Stimulated activated naive CD8-positive, alpha-beta T cell treated with anti-CD3 and anti-CD28 coated beads, Interleukin-15, Interleukin-2, amounts not matched to agents 100 ng/mL and 50 ng/mL, for 24 hours (primary cell): ENCODE measurements around the gene MYBPC1.
A peak's percentile ranks its signal among the peaks of the same experiment; 100 is the strongest.

Source experiments
- H3K27ac Mint-ChIP-seq: one replicate; pipeline ENCODE4 v1.8.0; 2021; ENCODE audit warnings: mild to moderate bottlenecking, mixed read lengths
- H3K27me3 Mint-ChIP-seq: one replicate; pipeline ENCODE4 v1.8.0; 2021; ENCODE audit warnings: mixed read lengths
- H3K36me3 Mint-ChIP-seq: one replicate; pipeline ENCODE4 v1.8.0; 2021; ENCODE audit warnings: low read depth, mixed read lengths
- H3K4me1 Mint-ChIP-seq: one replicate; pipeline ENCODE4 v1.8.0; 2021; ENCODE audit warnings: low read depth, mixed read lengths
- H3K4me3 Mint-ChIP-seq: one replicate; pipeline ENCODE4 v1.8.0; 2021; ENCODE audit warnings: mild to moderate bottlenecking, mixed read lengths
- H3K9me3 Mint-ChIP-seq: one replicate; pipeline ENCODE4 v1.8.0; 2021; ENCODE audit warnings: mixed read lengths

Gene MYBPC1

DNA sequence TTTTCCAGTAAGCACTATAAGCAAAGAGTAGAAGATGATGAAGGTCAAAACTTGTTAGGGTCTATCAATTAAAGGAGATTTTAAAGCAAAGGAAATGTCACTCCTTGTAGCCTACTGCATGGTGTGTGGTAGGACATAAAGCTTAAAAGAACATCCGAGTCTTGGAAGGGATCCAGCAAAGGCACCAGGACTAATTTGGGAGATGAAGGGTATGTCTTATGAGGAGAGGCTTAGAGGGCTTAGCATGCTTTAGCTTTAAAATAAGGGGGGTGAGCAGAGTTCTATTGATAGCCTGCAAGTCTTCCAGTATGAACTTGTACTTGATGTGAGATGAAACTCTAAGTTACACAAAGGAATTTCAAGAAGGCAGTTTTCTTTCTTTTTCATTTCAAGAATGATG lies 11.8 kb upstream of the MYBPC1 start:
- H3K4me3 Mint-ChIP-seq: no peak overlapping the region

DNA sequence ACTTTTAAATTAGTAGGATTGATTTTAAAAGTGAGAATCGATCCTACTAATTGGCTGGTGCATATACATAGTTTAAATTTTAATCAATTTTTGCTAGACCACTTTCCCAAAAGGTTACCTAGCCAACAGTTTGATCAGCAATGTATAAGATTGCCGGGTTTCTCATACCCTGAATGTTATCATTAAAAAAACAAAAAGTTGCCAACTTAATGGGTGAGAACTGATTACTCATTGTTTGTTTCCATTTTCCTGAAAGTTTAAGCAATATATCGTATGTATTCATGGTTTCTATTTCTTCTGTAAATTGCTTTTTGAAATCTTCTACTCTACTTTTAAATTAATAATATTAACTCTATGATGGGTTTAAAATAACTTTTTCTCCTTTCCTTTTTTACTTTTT lies 4.4 kb upstream of the MYBPC1 start:
- Mint-ChIP-seq H3K27me3 (peaks cover 19% of the 10 kb centered on the region), H3K9me3 (no peaks in the 10 kb centered on the region), H3K4me3 (no peak overlapping the region), H3K27ac (no peak overlapping the region), H3K36me3 (no peaks in the 10 kb centered on the region), H3K4me1 (no peaks in the 10 kb centered on the region)

More for the DNA sequence above, 11.8 kb upstream of the MYBPC1 start:
- Mint-ChIP-seq H3K27ac (no peak overlapping the region), H3K4me1 (no peaks in the 10 kb centered on the region), H3K27me3 (peaks cover 34% of the 10 kb centered on the region), H3K36me3 (no peaks in the 10 kb centered on the region), H3K9me3 (no peaks in the 10 kb centered on the region)

DNA sequence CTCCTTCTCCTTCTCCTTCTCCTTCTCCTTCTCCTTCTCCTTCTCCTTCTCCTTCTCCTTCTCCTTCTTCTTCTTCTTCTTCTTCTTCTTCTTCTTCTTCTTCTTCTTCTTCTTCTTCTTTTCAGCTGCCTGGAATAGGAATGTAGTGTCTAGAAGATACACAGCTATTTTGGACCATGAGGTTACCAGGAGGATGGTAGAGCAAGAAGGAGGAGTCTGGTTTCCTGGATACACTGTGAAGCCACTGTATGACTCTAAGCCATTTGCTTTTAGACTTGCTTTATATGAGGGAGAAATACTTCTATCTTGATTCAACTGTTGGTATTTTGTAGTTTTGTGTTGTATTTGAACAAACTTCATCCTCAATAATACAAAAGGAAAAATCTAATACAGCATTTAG lies 3.0 kb upstream of the MYBPC1 start:
- Mint-ChIP-seq H3K36me3 (no peaks in the 10 kb centered on the region), H3K9me3 (no peaks in the 10 kb centered on the region), H3K27me3 (peaks cover 19% of the 10 kb centered on the region), H3K27ac (no peak overlapping the region), H3K4me3 (no peak overlapping the region), H3K4me1 (no peaks in the 10 kb centered on the region)

DNA sequence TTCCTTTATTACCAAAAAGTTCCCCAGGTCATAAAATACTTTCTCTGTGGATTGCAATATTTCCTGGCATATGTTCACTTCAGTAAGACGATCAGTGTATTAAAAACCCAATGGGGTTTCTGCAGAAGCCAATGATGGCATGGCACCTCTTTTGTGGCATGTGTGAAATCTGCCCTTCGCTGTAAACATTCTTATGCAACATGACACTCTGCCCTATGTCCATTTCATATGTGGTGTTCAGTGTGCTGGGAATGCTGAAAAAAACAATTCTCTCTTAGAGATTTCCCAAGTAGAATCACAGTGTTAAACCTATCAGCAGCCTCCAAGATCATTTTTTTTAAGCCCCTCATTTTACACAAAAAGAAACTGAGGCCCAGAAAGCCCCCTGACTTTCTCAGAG lies 2.3 kb upstream of the MYBPC1 start:
- Mint-ChIP-seq H3K27me3 (peaks cover 17% of the 10 kb centered on the region), H3K27ac (no peak overlapping the region), H3K36me3 (no peaks in the 10 kb centered on the region), H3K9me3 (no peaks in the 10 kb centered on the region), H3K4me3 (no peak overlapping the region), H3K4me1 (no peaks in the 10 kb centered on the region)

DNA sequence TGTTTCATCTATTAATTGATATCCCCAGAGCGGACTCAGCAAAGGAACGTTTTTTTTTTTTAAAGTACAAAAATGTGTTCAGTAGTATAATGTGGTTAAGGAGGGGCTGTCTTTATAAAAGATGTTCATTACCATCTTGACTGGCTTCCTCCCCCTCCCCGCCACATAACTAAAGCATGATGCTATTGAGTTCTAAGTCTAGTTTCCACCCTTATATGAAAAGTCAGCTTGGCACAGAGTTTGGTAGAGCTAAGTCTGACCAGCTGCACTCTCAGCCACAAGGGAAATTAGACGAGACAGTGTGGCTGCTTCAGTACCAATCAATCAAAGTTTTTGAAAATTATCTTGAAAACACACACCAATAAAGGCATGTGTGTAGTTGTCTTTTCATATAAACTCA lies 1.9 kb upstream of the MYBPC1 start:
- no peak overlapping the region for H3K4me3 Mint-ChIP-seq
- H3K9me3 Mint-ChIP-seq: no peaks in the 10 kb centered on the region
- no peaks in the 10 kb centered on the region for H3K4me1 Mint-ChIP-seq
- H3K27ac Mint-ChIP-seq: no peak overlapping the region
- no peaks in the 10 kb centered on the region for H3K36me3 Mint-ChIP-seq
- H3K27me3 Mint-ChIP-seq: peaks cover 13% of the 10 kb centered on the region

DNA sequence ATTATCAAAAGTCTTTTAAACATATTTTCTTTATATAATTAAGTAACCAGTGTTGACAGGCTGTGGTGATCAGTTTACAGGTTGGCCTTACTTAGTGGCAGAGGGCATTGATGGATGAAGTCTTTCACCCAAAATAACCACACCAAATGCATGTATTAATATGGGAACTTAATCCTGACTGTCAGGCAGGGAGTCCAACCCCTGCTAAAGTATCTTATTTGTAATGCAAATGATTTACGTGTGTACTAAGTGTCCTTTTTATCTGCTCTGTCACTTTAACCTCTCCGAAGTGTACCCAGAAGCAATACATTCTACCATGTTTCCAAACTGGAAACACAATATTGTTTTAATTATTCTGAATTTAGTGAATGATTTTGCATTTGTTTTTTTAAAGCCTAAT lies 1.4 kb downstream of the MYBPC1 start:
- Mint-ChIP-seq H3K9me3 (no peaks in the 10 kb centered on the region), H3K27ac (no peak overlapping the region), H3K27me3 (peaks cover 5% of the 10 kb centered on the region), H3K4me1 (no peaks in the 10 kb centered on the region), H3K36me3 (no peaks in the 10 kb centered on the region), H3K4me3 (no peak overlapping the region)

DNA sequence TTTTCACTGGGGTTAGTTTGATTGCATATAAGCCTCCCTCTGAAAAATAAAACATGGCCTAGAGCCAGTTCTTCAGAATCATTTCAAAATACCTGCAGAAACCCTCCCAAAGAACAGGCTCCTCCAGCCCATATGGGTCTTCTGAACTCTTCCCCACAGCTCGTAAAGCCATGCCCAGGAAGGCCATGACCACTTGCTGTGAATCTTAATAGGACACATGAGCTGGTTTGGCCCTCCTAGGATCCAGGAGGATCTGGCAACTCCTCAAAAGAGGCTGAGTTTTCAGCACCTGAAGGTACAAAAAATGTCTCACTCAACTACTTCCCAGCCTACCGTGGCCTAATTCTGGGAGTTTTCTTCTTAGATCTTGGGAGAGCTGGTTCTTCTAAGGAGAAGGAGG lies 2.4 kb downstream of the MYBPC1 start:
- H3K4me3 Mint-ChIP-seq: no peak overlapping the region
- no peaks in the 10 kb centered on the region for H3K9me3 Mint-ChIP-seq
- no peaks in the 10 kb centered on the region for H3K4me1 Mint-ChIP-seq
- H3K36me3 Mint-ChIP-seq: no peaks in the 10 kb centered on the region
- peaks cover 6% of the 10 kb centered on the region for H3K27me3 Mint-ChIP-seq
- H3K27ac Mint-ChIP-seq: no peak overlapping the region

DNA sequence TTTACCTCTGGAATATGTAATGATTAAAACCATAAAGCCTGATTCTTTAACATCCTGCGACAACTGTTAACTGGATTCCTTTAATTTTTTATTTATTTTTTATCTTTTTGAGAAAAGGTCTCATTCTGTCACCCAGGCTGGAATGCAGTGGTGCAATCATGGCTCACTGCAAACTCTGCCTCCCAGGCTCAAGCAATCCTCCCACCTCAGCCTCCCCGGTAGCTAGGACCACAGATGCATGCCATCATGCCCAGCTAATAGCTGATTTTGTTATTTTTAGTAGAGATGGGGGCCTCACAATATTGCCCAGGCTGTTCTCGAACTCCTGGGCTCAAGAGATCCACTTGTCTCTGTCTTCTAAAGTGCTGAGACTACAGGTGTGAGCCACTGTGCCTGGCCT lies 3.7 kb downstream of the MYBPC1 start:
- Mint-ChIP-seq H3K27me3 (peaks cover 3% of the 10 kb centered on the region), H3K27ac (no peak overlapping the region), H3K36me3 (no peaks in the 10 kb centered on the region), H3K4me3 (no peak overlapping the region), H3K4me1 (no peaks in the 10 kb centered on the region), H3K9me3 (no peaks in the 10 kb centered on the region)

DNA sequence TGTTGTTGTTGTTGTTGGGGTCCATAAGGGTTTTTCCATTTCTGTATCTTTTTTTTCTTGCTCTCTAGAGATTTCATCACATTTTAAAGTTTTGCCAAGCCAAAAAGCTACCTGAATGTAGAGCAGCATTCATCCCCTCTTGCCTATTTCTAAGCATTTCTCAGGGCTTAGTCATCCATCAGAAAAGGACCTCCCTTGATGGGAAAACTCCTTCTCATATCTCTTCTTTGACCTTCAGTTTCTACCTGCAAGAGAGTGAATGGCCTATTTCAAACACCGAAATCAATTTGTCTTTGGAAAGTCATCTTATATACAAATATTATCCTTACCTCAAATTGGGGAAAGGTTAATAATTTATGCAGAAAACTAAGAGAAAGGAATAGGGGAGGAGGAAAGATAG lies 4.5 kb downstream of the MYBPC1 start:
- peaks cover 3% of the 10 kb centered on the region for H3K27me3 Mint-ChIP-seq
- no peaks in the 10 kb centered on the region for H3K36me3 Mint-ChIP-seq
- H3K9me3 Mint-ChIP-seq: no peaks in the 10 kb centered on the region
- no peak overlapping the region for H3K4me3 Mint-ChIP-seq
- H3K27ac Mint-ChIP-seq: no peak overlapping the region
- H3K4me1 Mint-ChIP-seq: peaks cover 7% of the 10 kb centered on the region

DNA sequence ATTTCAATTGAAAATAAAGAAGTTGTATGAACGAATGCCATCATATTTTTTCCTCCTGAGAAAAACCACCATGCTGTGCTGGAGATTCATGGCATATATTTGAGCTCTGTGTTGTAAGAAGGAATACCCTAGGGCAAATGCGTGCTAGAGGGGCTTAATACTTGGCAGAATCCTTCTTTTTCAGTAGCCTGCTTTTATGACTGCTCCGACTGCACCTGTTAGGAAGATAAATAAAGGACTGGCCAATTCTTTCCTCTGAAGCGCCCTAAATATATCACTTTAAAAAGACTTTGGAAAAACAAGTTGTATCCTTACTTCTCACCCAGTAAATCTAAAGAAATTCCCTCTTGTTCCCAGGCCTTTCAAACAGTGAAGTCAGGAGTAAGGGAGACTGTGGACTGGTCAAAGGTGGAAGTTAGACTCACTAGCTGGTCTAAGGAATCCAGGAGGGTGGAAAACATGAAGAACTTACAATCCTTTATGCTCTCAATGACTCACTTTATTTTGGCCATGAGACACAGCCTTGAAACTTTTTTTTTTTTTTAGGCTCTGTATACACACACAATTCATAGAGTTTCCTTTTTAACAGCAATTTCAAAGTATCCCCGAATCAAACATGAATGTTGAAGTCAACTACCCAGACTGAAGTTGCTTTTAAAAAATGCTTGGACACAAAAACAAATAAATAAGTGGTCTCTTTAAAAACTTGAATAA lies 5.2 kb downstream of the MYBPC1 start:
- Mint-ChIP-seq H3K27ac (no peak overlapping the region), H3K27me3 (peaks cover 3% of the 10 kb centered on the region), H3K4me3 (no peak overlapping the region), H3K36me3 (no peaks in the 10 kb centered on the region), H3K9me3 (no peaks in the 10 kb centered on the region), H3K4me1 (peaks cover 7% of the 10 kb centered on the region)

DNA sequence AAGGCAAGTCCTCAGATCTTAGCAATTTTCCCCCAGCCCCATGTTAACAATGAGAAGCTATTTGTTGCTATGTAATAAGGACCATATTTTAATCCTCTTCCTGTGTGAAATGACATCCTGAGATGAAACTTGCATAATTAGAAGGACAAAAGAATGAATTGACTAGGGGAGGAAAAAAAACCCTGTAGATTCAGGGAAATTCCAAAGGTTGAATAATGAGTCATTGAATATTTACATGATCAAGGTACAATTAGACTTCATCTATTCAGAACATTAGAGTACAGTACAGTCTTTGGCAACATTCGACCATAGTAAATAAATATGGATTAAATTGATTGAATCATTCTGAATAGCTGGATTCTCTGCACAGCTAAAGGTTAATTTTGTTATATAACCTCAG lies 9.4 kb downstream of the MYBPC1 start:
- peak overlapping the region; percentile 2 for H3K27ac Mint-ChIP-seq
- H3K9me3 Mint-ChIP-seq: no peaks in the 10 kb centered on the region
- H3K4me3 Mint-ChIP-seq: no peak overlapping the region
- no peaks in the 10 kb centered on the region for H3K36me3 Mint-ChIP-seq
- peaks cover 7% of the 10 kb centered on the region for H3K4me1 Mint-ChIP-seq
- peaks cover 3% of the 10 kb centered on the region for H3K27me3 Mint-ChIP-seq

DNA sequence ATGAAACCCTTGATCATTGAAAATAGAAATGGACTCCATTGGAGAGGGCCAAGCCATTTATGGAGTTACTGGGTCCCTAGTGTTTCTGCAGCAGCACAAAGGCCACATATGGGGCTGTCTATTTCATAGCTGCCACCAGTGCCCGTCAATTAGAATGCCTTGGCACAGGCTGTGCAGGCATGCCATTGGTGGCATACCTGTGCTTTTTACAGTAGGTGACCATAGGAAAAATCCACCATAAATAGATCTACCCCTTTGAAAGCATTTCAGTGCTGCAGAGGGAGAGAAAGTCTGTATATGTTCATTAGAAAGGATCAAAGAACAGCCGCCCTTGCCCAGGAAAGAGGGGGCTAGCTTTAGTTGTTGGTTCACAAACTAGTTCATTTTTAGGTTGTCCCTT lies 13.1 kb downstream of the MYBPC1 start:
- no peaks in the 10 kb centered on the region for H3K36me3 Mint-ChIP-seq
- no peak overlapping the region for H3K4me3 Mint-ChIP-seq
- no peaks in the 10 kb centered on the region for H3K9me3 Mint-ChIP-seq

DNA sequence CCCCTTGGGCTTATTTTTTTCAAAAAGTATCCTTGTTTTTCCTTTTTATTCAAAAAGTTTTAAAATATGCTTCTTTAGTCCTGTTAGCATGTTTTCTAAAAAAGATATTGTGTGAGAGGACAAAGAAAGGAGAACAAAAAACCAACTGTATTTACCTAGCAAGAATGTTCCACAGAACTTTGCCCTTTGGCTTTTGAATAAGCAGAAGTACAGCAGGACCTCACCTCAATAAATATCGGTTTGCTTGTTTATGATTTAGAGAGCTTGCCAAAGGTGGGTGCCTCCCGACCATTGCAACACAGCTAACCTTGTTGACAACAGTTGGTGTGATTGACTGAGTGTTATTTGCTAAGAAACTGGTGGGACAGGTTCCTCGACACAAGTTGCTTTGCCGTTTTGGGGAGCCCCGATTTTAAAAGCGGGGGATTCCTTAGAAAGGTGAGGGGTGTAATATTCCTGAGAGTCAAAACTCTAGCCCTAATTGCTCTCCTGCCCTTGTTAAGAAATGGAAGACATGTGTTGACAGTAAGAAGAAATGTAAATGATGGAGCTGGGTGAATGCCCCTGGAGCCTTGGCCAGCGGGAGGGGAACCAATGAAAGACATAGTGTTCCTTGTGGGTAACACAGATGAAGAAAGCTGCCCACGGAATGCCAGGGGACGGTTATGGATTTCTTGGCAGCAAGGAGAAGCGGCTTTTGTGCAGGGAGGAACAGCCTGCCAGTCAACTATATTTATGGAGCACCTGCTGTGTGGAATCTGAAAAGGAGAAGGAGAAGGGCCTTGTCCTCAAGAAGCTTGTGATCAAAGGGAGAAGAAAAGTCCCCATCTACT lies 13.7 kb downstream of the MYBPC1 start:
- H3K36me3 Mint-ChIP-seq: no peaks in the 10 kb centered on the region
- H3K27me3 Mint-ChIP-seq: no peaks in the 10 kb centered on the region
- H3K9me3 Mint-ChIP-seq: no peaks in the 10 kb centered on the region
- H3K27ac Mint-ChIP-seq: no peak overlapping the region
- peaks cover 7% of the 10 kb centered on the region for H3K4me1 Mint-ChIP-seq
- H3K4me3 Mint-ChIP-seq: no peak overlapping the region

More for the DNA sequence above, 13.1 kb downstream of the MYBPC1 start:
- Mint-ChIP-seq H3K27ac (no peak overlapping the region), H3K27me3 (no peaks in the 10 kb centered on the region), H3K4me1 (peaks cover 7% of the 10 kb centered on the region)

DNA sequence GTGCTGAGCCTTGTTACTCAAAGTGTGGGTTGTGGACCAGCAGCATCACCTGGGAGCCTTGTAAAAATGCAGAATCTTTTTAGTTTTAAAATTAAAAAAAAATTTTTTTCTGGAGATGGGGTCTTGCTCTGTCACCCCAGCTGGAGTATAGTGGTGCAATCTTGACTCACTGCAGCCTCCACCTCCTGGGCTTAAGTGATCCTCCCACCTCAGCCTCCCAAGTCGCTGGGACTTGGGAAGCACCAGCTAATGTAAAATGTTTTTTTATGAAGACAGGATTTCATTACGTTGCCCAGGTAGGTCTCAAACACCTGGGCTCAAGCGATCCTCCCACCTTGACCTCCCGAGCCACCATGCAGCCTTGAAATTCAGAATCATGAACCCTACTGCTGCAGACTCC lies 14.4 kb downstream of the MYBPC1 start:
- no peak overlapping the region for H3K4me3 Mint-ChIP-seq
- no peaks in the 10 kb centered on the region for H3K36me3 Mint-ChIP-seq
- H3K9me3 Mint-ChIP-seq: no peaks in the 10 kb centered on the region
- no peaks in the 10 kb centered on the region for H3K27me3 Mint-ChIP-seq
- peaks cover under 1% of the 10 kb centered on the region for H3K4me1 Mint-ChIP-seq
- H3K27ac Mint-ChIP-seq: no peak overlapping the region

DNA sequence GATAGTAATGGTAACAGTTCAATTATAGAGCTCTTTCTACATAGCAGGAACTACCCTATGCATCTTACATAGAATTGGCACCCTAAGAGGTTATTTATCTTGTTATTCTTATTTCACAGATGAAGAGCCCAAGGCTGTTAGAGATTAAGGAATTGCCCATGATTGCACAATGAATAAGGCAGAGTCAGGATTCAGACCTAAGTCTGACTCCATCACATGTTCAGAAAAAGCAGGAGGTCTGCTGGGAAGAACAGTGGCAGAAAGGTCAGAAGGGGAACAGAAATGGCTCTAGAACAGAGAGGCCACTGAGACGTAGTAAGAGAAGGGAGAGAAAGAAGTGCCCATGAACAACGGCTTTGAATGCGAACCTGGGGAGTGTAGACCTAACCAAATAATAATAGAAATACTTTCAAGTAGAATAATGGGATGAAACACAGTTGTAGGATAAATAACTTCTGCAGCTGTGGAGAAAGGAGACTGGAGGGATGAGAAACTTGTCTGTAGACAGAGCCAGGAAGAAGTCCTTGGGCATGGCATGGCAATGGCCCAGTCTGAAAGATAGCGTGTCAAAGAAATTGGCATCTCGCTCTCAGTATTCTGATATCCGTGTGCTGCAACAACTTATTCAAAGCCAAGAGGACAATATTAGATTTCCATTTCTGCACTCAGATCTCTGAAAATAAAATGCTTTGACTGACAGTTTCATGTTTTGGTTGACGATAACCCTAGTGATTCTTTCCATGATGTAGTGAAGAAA lies 17.6 kb downstream of the MYBPC1 start:
- Mint-ChIP-seq H3K36me3 (no peaks in the 10 kb centered on the region), H3K27me3 (no peaks in the 10 kb centered on the region), H3K9me3 (no peaks in the 10 kb centered on the region), H3K27ac (no peak overlapping the region), H3K4me1 (peaks cover 12% of the 10 kb centered on the region), H3K4me3 (no peak overlapping the region)
